ENCODE data around the gene LSM12.

DNA sequence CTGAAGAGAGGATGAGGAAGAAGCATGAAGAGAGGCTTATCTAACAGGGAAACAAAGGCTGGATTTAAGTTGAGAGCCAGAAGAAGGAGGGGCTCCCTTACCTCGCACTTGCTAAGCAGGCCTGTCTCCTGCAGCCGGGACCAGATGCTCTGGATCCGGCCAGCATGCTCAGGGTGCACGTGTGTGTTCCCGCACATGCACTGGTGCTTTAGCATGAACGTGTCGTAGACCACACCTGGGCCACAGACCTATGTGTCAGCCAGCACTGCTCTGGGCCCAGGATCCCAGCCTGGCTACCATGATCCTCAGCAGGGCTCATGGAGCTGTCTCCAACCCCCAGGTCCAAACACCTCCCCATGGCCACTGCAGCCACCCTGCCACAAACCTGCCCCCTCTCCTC is 18.4 kb upstream of the LSM12 start:
- no peak for TF ChIP-seq CTCF (IDR thresholded peaks at IDR 0.05)
- TF ChIP-seq POLR2AphosphoS5 (IDR thresholded peaks at IDR 0.05) = no peak
- no peak for TF ChIP-seq POLR2A (IDR thresholded peaks at IDR 0.05)
- TF ChIP-seq EP300 (IDR thresholded peaks at IDR 0.05) = no peak
